Measurements from ENCODE around the gene ZNF500.
A peak's percentile ranks its signal among the peaks of the same experiment; 100 is the strongest.

ZNF500 gene

DNA sequence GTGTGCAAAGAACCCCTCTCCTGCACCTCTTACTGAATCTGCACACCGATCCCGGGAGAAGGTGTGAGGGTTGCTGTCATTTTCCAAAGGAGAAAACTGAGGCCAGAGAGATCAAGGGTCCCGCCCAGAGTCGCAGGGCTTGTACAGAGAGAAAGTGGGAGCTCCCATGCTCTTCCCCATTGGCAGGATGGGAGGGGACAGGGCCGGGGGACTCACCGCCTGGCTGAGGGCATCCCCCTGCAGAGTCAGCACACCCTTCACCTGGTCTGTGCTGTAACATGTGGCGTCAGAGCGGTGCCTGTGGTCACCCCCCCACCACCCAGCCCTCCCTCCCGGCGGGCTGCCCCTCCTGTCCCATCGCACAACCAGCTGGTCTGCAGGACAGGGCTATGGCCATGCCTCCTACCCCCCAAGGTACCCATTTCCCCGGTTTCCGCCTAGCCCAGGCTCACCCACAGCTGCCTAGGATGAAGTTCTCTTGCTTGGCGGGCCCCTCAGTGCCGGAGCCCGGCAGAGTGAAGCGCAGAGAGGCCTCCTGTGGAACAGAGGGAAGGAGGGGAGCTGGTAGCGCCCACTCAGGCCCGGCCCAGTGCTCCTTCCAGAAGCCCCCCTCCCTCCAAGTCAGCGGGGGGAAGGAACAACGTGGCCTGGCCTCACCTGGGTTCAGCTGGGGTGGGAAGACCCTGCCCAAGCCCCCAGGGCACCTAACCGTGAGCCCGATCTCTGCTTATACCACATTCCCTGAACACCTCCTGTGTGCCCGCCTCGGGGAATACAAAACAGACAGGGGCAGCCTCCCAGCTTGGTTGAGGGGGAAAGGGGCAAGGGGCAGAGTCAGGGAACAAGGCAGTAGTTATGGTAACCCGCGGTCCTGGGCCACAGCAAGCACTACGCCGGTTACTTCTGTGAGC, 34.3 kb upstream of the ZNF500 start:
- DNase-seq (ENCODE audit: low read depth): no peak
- H3K4me3 ChIP-seq (ENCODE audit: low read depth, low read length): peak overlapping the region; percentile 52
- TF ChIP-seq, protein P1, sequence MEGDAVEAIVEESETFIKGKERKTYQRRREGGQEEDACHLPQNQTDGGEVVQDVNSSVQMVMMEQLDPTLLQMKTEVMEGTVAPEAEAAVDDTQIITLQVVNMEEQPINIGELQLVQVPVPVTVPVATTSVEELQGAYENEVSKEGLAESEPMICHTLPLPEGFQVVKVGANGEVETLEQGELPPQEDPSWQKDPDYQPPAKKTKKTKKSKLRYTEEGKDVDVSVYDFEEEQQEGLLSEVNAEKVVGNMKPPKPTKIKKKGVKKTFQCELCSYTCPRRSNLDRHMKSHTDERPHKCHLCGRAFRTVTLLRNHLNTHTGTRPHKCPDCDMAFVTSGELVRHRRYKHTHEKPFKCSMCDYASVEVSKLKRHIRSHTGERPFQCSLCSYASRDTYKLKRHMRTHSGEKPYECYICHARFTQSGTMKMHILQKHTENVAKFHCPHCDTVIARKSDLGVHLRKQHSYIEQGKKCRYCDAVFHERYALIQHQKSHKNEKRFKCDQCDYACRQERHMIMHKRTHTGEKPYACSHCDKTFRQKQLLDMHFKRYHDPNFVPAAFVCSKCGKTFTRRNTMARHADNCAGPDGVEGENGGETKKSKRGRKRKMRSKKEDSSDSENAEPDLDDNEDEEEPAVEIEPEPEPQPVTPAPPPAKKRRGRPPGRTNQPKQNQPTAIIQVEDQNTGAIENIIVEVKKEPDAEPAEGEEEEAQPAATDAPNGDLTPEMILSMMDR (IDR thresholded peaks at IDR 0.05; ENCODE audit: insufficient read depth, low read depth, low read length, missing control alignments): no peak

DNA sequence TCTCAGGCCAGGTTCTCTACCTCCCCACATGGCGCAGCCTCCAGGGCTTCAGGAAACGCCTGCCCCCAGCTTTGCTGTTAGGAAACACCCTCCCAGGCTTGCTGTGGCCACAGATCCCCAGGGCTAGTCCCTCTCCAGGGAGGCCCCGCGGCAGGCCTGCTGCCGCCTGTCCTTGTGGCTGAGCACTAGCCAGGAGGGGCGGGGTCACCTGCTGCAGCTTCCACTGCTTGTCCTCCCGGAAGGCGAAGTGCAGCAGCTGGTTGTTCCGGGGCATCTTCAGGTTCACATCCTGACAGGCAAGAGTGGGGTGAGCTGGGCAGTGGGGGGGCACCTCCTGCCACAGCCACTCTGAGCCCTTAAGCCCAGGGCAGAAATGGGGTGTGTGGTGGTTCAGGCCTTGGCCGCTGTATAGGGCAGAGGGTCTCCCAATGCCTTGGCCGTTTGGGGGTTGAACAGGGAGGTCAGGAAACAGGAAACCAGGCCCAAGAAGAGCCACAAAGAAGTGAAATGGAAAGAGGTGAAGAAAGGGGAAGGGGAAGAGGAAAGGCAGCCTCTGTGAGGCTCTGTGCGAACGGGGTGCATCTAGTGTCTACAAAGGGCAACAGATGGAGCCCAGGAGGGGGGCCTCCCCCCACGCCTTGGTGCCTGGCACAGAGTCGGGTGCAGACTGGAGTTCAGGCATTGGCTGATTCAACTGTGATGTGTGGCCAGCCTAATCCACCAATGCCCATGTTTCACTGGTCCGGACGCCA, 33.5 kb upstream of the ZNF500 start:
- DNase-seq (ENCODE audit: low read depth): peak; percentile 85
- peak overlapping the region; percentile 52 for H3K4me3 ChIP-seq (ENCODE audit: low read depth, low read length)
- TF ChIP-seq, protein P1 (IDR thresholded peaks at IDR 0.05; ENCODE audit: insufficient read depth, low read depth, low read length, missing control alignments): no peak

DNA sequence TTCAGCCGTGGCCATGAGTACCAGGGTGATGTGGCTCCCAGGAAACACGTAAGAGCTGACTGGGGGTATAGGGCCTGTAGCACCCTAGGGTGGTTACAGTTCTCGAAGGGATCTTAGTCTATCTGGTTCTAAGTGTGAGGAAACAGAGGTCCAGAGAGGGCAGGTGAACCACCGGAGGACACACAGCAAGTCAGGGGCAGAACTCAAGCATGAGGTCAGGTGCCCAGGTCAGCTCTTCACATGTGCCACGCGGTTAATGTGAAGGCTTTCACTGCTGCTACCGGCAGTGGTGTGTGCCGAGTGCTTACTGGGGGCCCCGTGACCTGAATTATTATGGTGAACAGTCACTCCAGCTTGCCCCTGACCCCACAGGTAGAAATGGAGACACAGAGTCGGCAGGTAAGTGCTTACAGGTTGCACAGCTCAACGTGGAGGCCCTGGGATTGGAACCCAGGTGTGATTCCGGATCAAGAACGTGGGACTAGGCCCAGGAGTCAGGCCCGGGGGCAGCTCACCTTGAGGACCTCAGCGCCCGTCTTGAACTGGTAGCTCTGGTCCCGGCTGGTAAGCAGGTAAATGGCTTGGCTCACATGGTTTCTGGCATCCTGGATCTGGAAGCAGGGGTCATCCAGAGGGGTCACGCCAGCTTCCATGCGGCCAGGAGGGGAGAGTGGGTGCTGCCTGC, 32.4 kb upstream of the ZNF500 start:
- no peak overlapping the region for H3K4me3 ChIP-seq (ENCODE audit: low read depth, low read length)
- TF ChIP-seq, protein P1 (IDR thresholded peaks at IDR 0.05; ENCODE audit: insufficient read depth, low read depth, low read length, missing control alignments): no peak
- DNase-seq (ENCODE audit: low read depth): no peak

DNA sequence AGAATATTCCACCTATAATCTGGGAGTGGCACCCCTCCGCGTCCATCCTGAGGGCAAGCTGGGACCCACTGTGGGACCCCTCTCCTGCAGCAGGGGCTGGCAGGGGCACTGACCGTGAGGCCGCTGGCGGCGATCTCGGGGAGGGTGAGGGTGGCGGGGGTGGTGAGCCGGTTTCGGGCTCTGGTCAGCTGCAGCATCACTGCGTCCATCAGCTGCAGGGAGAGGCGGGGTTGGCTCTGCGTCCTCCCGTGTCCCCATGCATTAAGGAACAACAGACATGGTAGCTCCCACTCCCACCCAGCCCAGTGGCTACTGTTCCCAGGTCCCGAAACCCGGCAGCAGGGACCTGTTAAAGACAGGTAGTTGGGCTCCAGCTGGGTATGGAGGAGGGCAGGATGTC, 31.5 kb upstream of the ZNF500 start:
- H3K4me3 ChIP-seq (ENCODE audit: low read depth, low read length): no peak overlapping the region
- TF ChIP-seq, protein P1 (IDR thresholded peaks at IDR 0.05; ENCODE audit: insufficient read depth, low read depth, low read length, missing control alignments): no peak
- no peak for DNase-seq (ENCODE audit: low read depth)

DNA sequence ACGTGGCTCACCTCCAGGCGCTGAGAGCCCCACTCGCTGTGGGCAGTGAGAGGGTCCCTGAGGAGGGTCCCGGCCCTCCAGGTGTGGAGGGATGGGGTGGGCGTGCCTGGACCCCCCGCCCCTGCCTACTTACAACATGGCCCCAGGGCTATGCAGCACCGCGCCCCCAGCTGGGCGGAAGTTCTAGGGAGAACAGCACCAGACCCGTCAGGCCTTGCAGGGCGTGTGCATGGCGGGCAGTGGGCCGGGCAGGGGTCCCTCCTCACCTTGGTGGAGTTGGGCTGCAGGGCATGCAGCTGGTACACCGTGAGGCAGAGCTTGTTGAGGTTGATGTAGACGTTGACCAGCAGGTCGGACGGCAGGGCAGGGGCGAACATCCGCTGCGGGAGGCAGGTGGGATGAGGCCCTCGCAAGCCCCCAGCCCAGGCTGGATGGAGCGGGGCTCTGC, 30.9 kb upstream of the ZNF500 start:
- no peak for DNase-seq (ENCODE audit: low read depth)

More for the DNA sequence above, 30.9 kb upstream of the ZNF500 start:
- TF ChIP-seq, protein P1 (IDR thresholded peaks at IDR 0.05; ENCODE audit: insufficient read depth, low read depth, low read length, missing control alignments): no peak
- no peak overlapping the region for H3K4me3 ChIP-seq (ENCODE audit: low read depth, low read length)

Data from GM12865 (cell line).